Right lobe of liver (tissue), 6 donors: ENCODE measurements around the gene SHROOM2. TPM values are rescaled to one million over a fixed set of nuclear protein-coding genes. Genes with fewer than 3 reads are reported as not detected.
A peak's percentile ranks its signal among the peaks of the same experiment; 100 is the strongest.

ENCODE experiments used
- ATAC-seq, 4 donors: fragments of 200-7000 bp; cut with Tn5 transposase; one replicate each; pipeline ENCODE4 v1.9.1; 2020; ENCODE audit warnings: mild to moderate bottlenecking in 4 of 4, moderate library complexity in 4 of 4
- DNase-seq, 3 donors: peaks; one replicate each; pipeline ENCODE4 v3.0.0-alpha.2; 2020
- H3K27ac ChIP-seq, 3 donors: fragments of 200-600 bp; one replicate each; pipeline ENCODE4 v1.8.0; 2022
- H3K27me3 ChIP-seq, 2 donors: fragments of 200-600 bp; one replicate each; pipeline ENCODE4 v1.8.0; 2022
- H3K36me3 ChIP-seq, 4 donors: fragments of 200-600 bp; sonication (generic) in 1 of 4; one replicate each; pipeline versions ENCODE4 v1.5.1 to v1.8.0; 2017 to 2022; ENCODE audit warnings: control low read depth in 1 of 4
- H3K4me1 ChIP-seq, 4 donors: fragments of 200-600 bp; sonication (generic) in 1 of 4; one replicate each; pipeline versions ENCODE4 v1.5.1 to v1.8.0; 2017 to 2022; ENCODE audit warnings: control low read depth in 1 of 4
- H3K4me3 ChIP-seq, 3 donors: fragments of 200-600 bp; one replicate each; pipeline ENCODE4 v1.8.0; 2022
- H3K9me3 ChIP-seq, 4 donors: fragments of 200-600 bp; sonication (generic) in 1 of 4; one replicate each; pipeline versions ENCODE4 v1.5.1 to v1.8.0; 2017 to 2022; ENCODE audit warnings: control low read depth in 1 of 4
- POLR2A ChIP-seq: fragments of 450-650 bp; IDR thresholded peaks from one replicate; pipeline ENCODE4 v1.6.1; 2017; ENCODE audit warnings: antibody characterized with exemption, mild to moderate bottlenecking
- WGBS: methylation state at CpG from one replicate; pipeline ENCODE4 v1.1.6; 2018; ENCODE audit warnings: low coverage, low lambda C conversion rate; ENCODE audit not compliant: insufficient coverage; ENCODE audit errors: missing lambda C conversion rate; 5-methylcytosine and 5-hydroxymethylcytosine counted together
- intact Hi-C, 2 donors: fragments of 100-400 bp; cut with DNase I; formaldehyde crosslinking; loops; one replicate each; pipeline versions ENCODE4 v1.11.2 to v1.14.1; 2022
- small RNA-seq, 2 experiments: library from RNA; depleted of rRNA; stranded (forward); fragments of <200 nt; gene quantifications; one replicate each; pipeline ENCODE3, GENCODE V24; 2016
- total RNA-seq, 6 experiments: library from RNA; depleted of rRNA in 2 of 6; stranded (reverse); fragments of >200 nt in 2 of 6; fragmentation: NEBNext Ultra II Directional in 3 of 6; extraction: Animal tissue kit (Norgen Biotek cat#: 25700) in 3 of 6; gene quantifications; one replicate each; pipeline versions ENCODE4 v1.1.0 to v1.2.4, GENCODE V29; 2016 to 2023
- TF ChIP-seq, protein P1 (sequence below), 4 donors: fragments of 200-600 bp in 3 of 4; fragments of 450-650 bp in 1 of 4; IDR thresholded peaks; one replicate each; pipeline versions ENCODE4 v1.5.1 to v1.8.0; 2016 to 2022; ENCODE audit warnings: antibody characterized with exemption in 4 of 4, mild to moderate bottlenecking in 2 of 4
- donor health status: DM: no; HTN: yes; CAD: no.
- donor health status: DM: no; HTN: no; CAD: no.
- donor health status: DM: no; HTN: no; CAD: no.
- donor health status: DM: no; HTN: yes; CAD: no.
- donor health status: DM: no; HTN: yes; CAD: no.

SHROOM2 gene
- total RNA-seq, 6 experiments from 2014 or later = 3.6 to 7.5 (median 3.9) TPM

DNA sequence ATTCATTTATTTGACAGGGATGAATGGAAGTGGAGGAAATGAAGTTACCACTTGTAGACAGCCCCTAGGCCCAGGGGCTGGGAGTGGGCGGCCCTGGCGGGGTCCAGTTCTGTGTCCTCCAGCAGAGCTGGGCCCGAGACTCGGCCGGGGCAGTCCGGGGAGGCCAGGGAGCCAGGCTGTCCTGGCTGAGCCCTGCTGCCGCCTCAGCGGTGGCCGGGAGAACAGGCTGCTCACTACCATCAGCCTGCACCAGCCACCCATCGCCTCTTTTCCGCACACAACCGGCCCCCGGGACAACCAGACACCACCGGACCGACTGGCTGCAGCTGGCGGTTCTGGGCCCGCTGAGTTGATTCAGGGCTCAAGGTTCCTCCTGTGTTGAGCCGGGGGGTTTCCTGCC is 206.5 kb downstream of the SHROOM2 start:
- no peak overlapping the region for H3K27ac ChIP-seq
- no peak for ATAC-seq
- H3K36me3 ChIP-seq = no peaks in the 10 kb centered on the region
- H3K9me3 ChIP-seq = no peaks in the 10 kb centered on the region
- no peak for DNase-seq
- H3K4me3 ChIP-seq = no peak overlapping the region
- intact Hi-C loops = no loop called here
- H3K4me1 ChIP-seq = no peaks in the 10 kb centered on the region
- WGBS = no CpG with 5 or more reads among the region's 18 CpGs
- TF ChIP-seq, protein P1, sequence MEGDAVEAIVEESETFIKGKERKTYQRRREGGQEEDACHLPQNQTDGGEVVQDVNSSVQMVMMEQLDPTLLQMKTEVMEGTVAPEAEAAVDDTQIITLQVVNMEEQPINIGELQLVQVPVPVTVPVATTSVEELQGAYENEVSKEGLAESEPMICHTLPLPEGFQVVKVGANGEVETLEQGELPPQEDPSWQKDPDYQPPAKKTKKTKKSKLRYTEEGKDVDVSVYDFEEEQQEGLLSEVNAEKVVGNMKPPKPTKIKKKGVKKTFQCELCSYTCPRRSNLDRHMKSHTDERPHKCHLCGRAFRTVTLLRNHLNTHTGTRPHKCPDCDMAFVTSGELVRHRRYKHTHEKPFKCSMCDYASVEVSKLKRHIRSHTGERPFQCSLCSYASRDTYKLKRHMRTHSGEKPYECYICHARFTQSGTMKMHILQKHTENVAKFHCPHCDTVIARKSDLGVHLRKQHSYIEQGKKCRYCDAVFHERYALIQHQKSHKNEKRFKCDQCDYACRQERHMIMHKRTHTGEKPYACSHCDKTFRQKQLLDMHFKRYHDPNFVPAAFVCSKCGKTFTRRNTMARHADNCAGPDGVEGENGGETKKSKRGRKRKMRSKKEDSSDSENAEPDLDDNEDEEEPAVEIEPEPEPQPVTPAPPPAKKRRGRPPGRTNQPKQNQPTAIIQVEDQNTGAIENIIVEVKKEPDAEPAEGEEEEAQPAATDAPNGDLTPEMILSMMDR (IDR thresholded peaks at IDR 0.05) = no peak
- H3K27me3 ChIP-seq = no peaks in the 10 kb centered on the region

DNA sequence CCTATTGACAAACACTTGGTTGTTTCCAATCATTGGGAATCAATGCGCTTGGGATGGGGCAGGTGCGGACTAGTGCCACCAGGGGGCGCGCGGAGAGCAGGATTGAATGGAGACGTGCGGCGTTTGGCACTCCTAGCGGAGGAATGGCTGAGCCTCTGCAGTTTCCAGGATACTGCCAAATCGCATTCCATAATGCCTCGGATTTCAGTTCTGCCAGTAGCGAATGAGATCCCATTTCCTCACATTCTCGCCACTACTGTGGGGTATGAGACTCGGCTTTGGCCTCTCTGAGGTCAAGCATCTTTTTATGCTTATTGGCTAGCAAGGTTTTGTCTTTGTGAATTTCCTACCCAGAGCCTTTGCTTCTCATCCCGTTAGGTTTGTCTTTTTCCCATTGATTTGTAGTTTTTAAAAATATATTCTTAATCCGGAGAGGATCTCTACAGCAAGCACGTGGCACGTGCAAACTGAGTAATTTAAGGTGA is 209.7 kb downstream of the SHROOM2 start:
- WGBS = 15% methylated on average over 17 of the region's 18 CpGs
- Histone ChIP-seq H3K4me1 (no peaks in the 10 kb centered on the region), H3K9me3 (no peaks in the 10 kb centered on the region), H3K27me3 (no peaks in the 10 kb centered on the region), H3K4me3 (no peak overlapping the region), H3K27ac (no peak overlapping the region), H3K36me3 (no peaks in the 10 kb centered on the region)
- peak; percentile 99 to 100 (median 100) for ATAC-seq
- peak; percentile 81 to 86 (median 86) for DNase-seq
- intact Hi-C loops = loop anchor here (5.0 kb wide), 1 partner anchor 121 kb away; no protein-coding TSS in a partner anchor
- no peak for TF ChIP-seq POLR2A
- TF ChIP-seq, protein P1 (IDR thresholded peaks at IDR 0.05) = peak; percentile 96 to 99 (median 98)

DNA sequence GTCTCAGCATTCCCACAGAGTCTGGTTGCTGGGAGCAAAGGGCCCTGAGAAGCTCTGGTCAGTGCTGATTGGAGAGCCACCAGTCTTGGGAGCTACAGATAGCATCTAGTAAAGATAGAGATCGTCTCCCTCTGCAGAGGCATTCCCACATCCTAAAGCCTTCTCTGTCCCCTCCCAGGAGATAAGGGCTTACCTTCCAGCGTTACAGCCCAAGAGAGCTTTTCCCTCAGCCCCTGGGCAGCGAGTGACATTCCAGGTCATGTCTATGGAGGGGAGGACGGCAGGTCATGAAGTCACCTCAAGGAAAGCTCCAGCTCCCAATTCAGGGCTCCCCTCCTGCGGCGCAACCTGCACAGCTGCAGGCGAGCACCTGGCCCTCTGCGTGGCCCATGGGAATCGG is 210.8 kb downstream of the SHROOM2 start:
- H3K27me3 ChIP-seq = no peaks in the 10 kb centered on the region
- H3K36me3 ChIP-seq = no peaks in the 10 kb centered on the region
- H3K9me3 ChIP-seq = no peaks in the 10 kb centered on the region
- WGBS = no CpG with 5 or more reads among the region's 9 CpGs
- no peaks in the 10 kb centered on the region for H3K4me1 ChIP-seq
- intact Hi-C loops = loop anchor here (5.0 kb wide), 1 partner anchor 120 kb away; no protein-coding TSS in a partner anchor
- H3K27ac ChIP-seq = no peak overlapping the region
- ATAC-seq = no peak
- no peak for DNase-seq
- H3K4me3 ChIP-seq = no peak overlapping the region
- TF ChIP-seq POLR2A = no peak
- TF ChIP-seq, protein P1 (IDR thresholded peaks at IDR 0.05) = no peak

DNA sequence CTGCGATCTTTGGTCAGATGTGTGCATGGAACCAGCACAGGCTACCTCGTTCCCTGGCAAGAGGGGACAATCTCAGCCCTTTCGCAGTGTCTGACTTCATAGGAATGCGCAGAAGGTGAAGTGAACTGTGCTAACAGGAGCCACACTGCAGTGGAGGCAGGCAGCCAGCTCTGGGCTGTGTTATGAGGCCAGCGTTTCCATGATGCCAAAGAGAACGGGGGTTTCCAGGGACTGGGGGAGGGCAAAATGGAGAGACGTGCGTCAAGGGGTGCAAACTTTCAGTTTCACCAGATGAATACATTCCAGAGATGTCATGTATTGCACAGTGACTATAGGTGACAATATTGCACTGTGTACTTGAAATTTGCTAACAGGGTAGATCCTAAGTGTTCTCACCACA is 211.3 kb downstream of the SHROOM2 start:
- Histone ChIP-seq H3K36me3 (no peaks in the 10 kb centered on the region), H3K27ac (no peak overlapping the region), H3K4me1 (no peaks in the 10 kb centered on the region), H3K27me3 (no peaks in the 10 kb centered on the region), H3K9me3 (no peaks in the 10 kb centered on the region), H3K4me3 (no peak overlapping the region)
- TF ChIP-seq POLR2A = no peak
- TF ChIP-seq, protein P1 (IDR thresholded peaks at IDR 0.05) = no peak
- ATAC-seq (no peak), DNase-seq (no peak)
- intact Hi-C loops = loop anchor here (5.0 kb wide), 1 partner anchor 120 kb away; no protein-coding TSS in a partner anchor
- 69% methylated on average over 6 of the region's 8 CpGs for WGBS

Small RNA genes lying within 50 kb of the gene (small RNA-seq; reads per million reads assigned to genes)
- gene RF00019 = 0 reads per million in 2 experiments

Other genes starting within 250 kb of the SHROOM2 start
- 1 to 10 TPM in 1 of 6 experiments, under 1 TPM in 4, not detected in 1; 0.26 to 1.1 (median 0.43) TPM for gene GPR143, start 20.6 kb upstream of the SHROOM2 start, total RNA-seq
- gene CLDN34, start 180.9 kb downstream of the SHROOM2 start, total RNA-seq = under 1 TPM in 2 of 6 experiments, not detected in 4; 0.22 to 0.39 TPM